A549 (cell line): ENCODE results near the gene CANT1. TPM values are rescaled to one million over a fixed set of nuclear protein-coding genes. Genes with fewer than 3 reads are reported as not detected.
A peak's percentile ranks its signal among the peaks of the same experiment; 100 is the strongest.

Source experiments
- ATAC-seq, 2 experiments: fragments of 200-7000 bp in 1 of 2; fragments of >200 bp in 1 of 2; cut with Nextera tagmentation in 1 of 2; cut with Tn5 transposase in 1 of 2; 3 replicates each; pipeline versions ENCODE4 v1.8.0 to v1.9.1; 2018 to 2020; ENCODE audit warnings: mild to moderate bottlenecking in 1 of 2, moderate library complexity in 1 of 2
- CTCF ChIA-PET: fragments of 300-600 bp; sonication (Branson Sonifier 250); formaldehyde crosslinking; extraction: SDS; loops from one replicate; lab custom pipeline; 2021; ENCODE audit warnings: antibody characterized with exemption, inconsistent platforms; lab: Yijun Ruan, JAX
- POLR2A ChIA-PET: fragments of 350-600 bp; formaldehyde crosslinking; extraction: SDS; loops from one replicate; lab custom pipeline; 2021; ENCODE audit warnings: antibody characterized with exemption, inconsistent platforms; lab: Yijun Ruan, JAX
- DNase-seq, 2 experiments: peaks; one replicate each; pipeline versions ENCODE4 v3.0.0 to v3.0.0-alpha.2; 2011 to 2016; ENCODE audit warnings: low read depth in 1 of 2, low spot score in 1 of 2
- FAIRE-seq: peaks from 2 replicates; lab custom pipeline; 2011; peaks lifted over from hg19 to GRCh38; lab: Jason Lieb, UNC
- H3K27ac ChIP-seq, 2 experiments: fragments of >200 bp; sonication (Bioruptor Twin); formaldehyde crosslinking; 3 replicates each; pipeline ENCODE4 v1.5.1; 2016 to 2017
- H3K4me1 ChIP-seq: fragments of >200 bp; sonication (Bioruptor Twin); formaldehyde crosslinking; 3 replicates; pipeline ENCODE4 v1.6.1; 2016
- H3K4me2 ChIP-seq: fragments of >200 bp; sonication (Bioruptor Twin); formaldehyde crosslinking; 3 replicates; pipeline ENCODE4 v1.6.1; 2016
- H3K4me3 ChIP-seq: fragments of >200 bp; sonication (Bioruptor Twin); formaldehyde crosslinking; 3 replicates; pipeline ENCODE4 v1.5.1; 2016
- H3K9me3 ChIP-seq: fragments of >200 bp; sonication (Bioruptor Twin); formaldehyde crosslinking; 3 replicates; pipeline ENCODE4 v1.6.1; 2016
- BHLHE40 ChIP-seq: IDR thresholded peaks from 2 replicates; pipeline ENCODE4 v1.6.1; 2012; ENCODE audit warnings: low read depth, low read length, inconsistent platforms
- CBX8 ChIP-seq: fragments of 200-600 bp; sonication (generic); IDR thresholded peaks from 2 replicates; pipeline ENCODE4 v1.6.1; 2016
- EP300 ChIP-seq, 2 experiments: fragments of >200 bp; sonication (Bioruptor Twin); formaldehyde crosslinking; IDR thresholded peaks; 2 replicates in 1 of 2; 3 replicates in 1 of 2; pipeline ENCODE4 v1.6.1; 2016 to 2017
- ESRRA ChIP-seq: fragments of 150-350 bp; IDR thresholded peaks from 2 replicates; pipeline ENCODE4 v1.6.1; 2014; ENCODE audit warnings: mild to moderate bottlenecking, low read length, borderline replicate concordance
- FOXS1 ChIP-seq: fragments of 250-450 bp; sonication (Bioruptor Pico); IDR thresholded peaks from 2 replicates; pipeline ENCODE4 v1.5.0; 2020; ENCODE audit warnings: mild to moderate bottlenecking, moderate library complexity
- GATA3 ChIP-seq: IDR thresholded peaks from 2 replicates; pipeline ENCODE4 v1.6.1; 2012; ENCODE audit warnings: borderline replicate concordance
- HDAC2 ChIP-seq: fragments of 200-600 bp; sonication (generic); IDR thresholded peaks from 2 replicates; pipeline ENCODE4 v1.6.1; 2016
- HOXB13 ChIP-seq: fragments of 250-450 bp; sonication (Bioruptor Pico); IDR thresholded peaks from 2 replicates; pipeline ENCODE4 v1.5.0; 2020; ENCODE audit warnings: low read depth, mild to moderate bottlenecking, moderate library complexity
- KDM5A ChIP-seq: fragments of 200-600 bp; sonication (generic); IDR thresholded peaks from 2 replicates; pipeline ENCODE4 v1.6.1; 2016; ENCODE audit warnings: antibody characterized with exemption, mild to moderate bottlenecking
- MAFK ChIP-seq: fragments of 450-650 bp; IDR thresholded peaks from 2 replicates; pipeline ENCODE4 v1.6.1; 2014; ENCODE audit not compliant: partially characterized antibody
- MAZ ChIP-seq: fragments of 150-350 bp; IDR thresholded peaks from 2 replicates; pipeline ENCODE4 v1.6.1; 2014; ENCODE audit warnings: antibody characterized with exemption, low read depth, low read length, borderline replicate concordance
- PHF8 ChIP-seq: fragments of 200-600 bp; sonication (generic); IDR thresholded peaks from 2 replicates; pipeline ENCODE4 v1.6.1; 2016; ENCODE audit warnings: low read depth, mild to moderate bottlenecking, antibody characterized with exemption, moderate library complexity, borderline replicate concordance
- POLR2A ChIP-seq: IDR thresholded peaks from 2 replicates; pipeline ENCODE4 v1.6.1; 2012; ENCODE audit warnings: mild to moderate bottlenecking, low read length
- POLR2AphosphoS2 ChIP-seq: conservative IDR thresholded peaks from 2 replicates; pipeline ENCODE4 v1.6.1; 2012; ENCODE audit warnings: low read length, improper control_type of control experiment, inconsistent platforms
- RAD21 ChIP-seq, 2 experiments: fragments of >200 bp in 1 of 2; sonication (Bioruptor Twin) in 1 of 2; formaldehyde crosslinking in 1 of 2; IDR thresholded peaks in 1 of 2; conservative IDR thresholded peaks in 1 of 2; 2 replicates in 1 of 2; 3 replicates in 1 of 2; pipeline ENCODE4 v1.6.1; 2012 to 2018; ENCODE audit warnings: inconsistent platforms in 1 of 2
- RFX5 ChIP-seq: fragments of 450-650 bp; IDR thresholded peaks from 2 replicates; pipeline ENCODE4 v1.7.1; 2014; ENCODE audit warnings: antibody characterized with exemption, mild to moderate bottlenecking, moderate library complexity
- SMC3 ChIP-seq: fragments of >200 bp; sonication (Bioruptor Twin); formaldehyde crosslinking; IDR thresholded peaks from 3 replicates; pipeline ENCODE4 v1.6.1; 2018; ENCODE audit warnings: inconsistent platforms
- TFCP2L1 ChIP-seq: fragments of 250-450 bp; sonication (Bioruptor Pico); IDR thresholded peaks from 2 replicates; pipeline ENCODE4 v1.5.0; 2021; ENCODE audit warnings: mild to moderate bottlenecking
- WGBS: methylation state at CpG from one replicate; pipeline ENCODE4 v1.1.6; 2017; ENCODE audit errors: missing lambda C conversion rate; 5-methylcytosine and 5-hydroxymethylcytosine counted together
- polyA plus RNA-seq, 4 experiments: library from polyadenylated mRNA; depleted of rRNA in 3 of 4; stranded (reverse); fragments of >200 nt; fragmentation: RNase III in 1 of 4; extraction: RNeasy Plus Mini Kit Qiagen cat#74134 plus additional on column Dnase treatment in 1 of 4; gene quantifications; 2 replicates in 3 of 4; 3 replicates in 1 of 4; pipeline ENCODE4 v1.2.3, GENCODE V29; 2011 to 2017
- TF ChIP-seq, protein P1 (sequence below): fragments of 250-450 bp; sonication (Bioruptor Pico); IDR thresholded peaks from 2 replicates; pipeline ENCODE4 v1.5.0; 2021; ENCODE audit warnings: mild to moderate bottlenecking, moderate library complexity, borderline replicate concordance
- TF ChIP-seq, protein P2 (sequence below): IDR thresholded peaks from 2 replicates; pipeline ENCODE4 v1.6.1; 2012
- TF ChIP-seq, protein P3 (sequence below): fragments of >200 bp; sonication (Bioruptor Twin); formaldehyde crosslinking; IDR thresholded peaks from 2 replicates; pipeline ENCODE4 v1.6.1; 2016
- TF ChIP-seq, protein P4 (sequence below): fragments of >200 bp; sonication (Bioruptor Twin); formaldehyde crosslinking; IDR thresholded peaks from 3 replicates; pipeline ENCODE4 v1.5.1; 2016

CANT1 gene
- polyA plus RNA-seq, 2 of the 4 experiments (the other 2 are of a cell fraction), result 65.5 to 67.6 TPM

DNA sequence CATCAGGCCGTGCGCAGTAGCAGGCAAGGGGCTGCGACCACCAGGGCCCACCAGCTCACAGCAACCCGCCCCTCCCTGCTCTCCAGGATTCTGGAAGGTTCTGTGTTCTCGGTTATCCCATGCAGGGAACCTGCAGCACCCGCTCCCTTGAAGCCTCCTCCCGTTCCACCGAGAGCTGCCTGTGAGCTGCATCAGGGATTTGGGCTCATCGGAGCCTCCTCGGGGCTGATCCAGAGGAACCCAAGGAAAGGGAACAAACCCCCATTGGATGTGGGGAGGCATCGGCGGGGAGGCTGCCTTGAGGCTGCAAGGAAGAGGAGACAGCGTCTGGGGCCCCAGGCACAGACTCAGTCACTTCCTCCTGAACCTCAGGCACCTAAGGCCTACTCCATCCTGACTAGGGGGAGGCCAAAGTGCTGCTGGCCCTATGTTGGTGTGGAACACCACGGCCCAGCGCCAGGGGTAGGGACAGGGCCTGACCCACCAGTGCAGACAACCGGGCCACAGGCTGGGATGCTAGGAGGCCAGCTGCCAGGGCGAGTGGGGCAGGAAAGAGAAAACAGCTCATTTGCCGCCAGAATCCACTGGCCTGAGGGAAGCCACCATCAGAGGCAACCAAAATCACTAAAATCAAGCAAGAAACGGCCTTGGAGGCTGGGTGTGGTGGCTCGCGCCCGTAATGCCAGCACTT, 15.4 kb downstream of the CANT1 start:
- FAIRE-seq (no peak), DNase-seq (no peak), ATAC-seq (peak in 1 of 2 experiments; percentile 6; a peak in 2 of 6 replicates)
- TF ChIP-seq PHF8 (no peak), MAFK (no peak), SMC3 (no peak), KDM5A (no peak), POLR2A (no peak), GATA3 (no peak), HOXB13 (CRISPR knock-in tag) (no peak), RFX5 (no peak), CBX8 (no peak), TFCP2L1 (CRISPR knock-in tag) (no peak), ESRRA (no peak), POLR2AphosphoS2 (no peak), HDAC2 (no peak), EP300 (IDR thresholded peaks at IDR 0.05) (no peak)
- TF ChIP-seq, protein P1, sequence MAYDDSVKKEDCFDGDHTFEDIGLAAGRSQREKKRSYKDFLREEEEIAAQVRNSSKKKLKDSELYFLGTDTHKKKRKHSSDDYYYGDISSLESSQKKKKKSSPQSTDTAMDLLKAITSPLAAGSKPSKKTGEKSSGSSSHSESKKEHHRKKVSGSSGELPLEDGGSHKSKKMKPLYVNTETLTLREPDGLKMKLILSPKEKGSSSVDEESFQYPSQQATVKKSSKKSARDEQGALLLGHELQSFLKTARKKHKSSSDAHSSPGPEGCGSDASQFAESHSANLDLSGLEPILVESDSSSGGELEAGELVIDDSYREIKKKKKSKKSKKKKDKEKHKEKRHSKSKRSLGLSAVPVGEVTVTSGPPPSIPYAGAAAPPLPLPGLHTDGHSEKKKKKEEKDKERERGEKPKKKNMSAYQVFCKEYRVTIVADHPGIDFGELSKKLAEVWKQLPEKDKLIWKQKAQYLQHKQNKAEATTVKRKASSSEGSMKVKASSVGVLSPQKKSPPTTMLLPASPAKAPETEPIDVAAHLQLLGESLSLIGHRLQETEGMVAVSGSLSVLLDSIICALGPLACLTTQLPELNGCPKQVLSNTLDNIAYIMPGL, result no peak
- TF ChIP-seq, protein P2, sequence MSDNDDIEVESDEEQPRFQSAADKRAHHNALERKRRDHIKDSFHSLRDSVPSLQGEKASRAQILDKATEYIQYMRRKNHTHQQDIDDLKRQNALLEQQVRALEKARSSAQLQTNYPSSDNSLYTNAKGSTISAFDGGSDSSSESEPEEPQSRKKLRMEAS, result no peak
- TF ChIP-seq, protein P3, sequence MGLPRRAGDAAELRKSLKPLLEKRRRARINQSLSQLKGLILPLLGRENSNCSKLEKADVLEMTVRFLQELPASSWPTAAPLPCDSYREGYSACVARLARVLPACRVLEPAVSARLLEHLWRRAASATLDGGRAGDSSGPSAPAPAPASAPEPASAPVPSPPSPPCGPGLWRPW, result no peak
- no peaks in the 10 kb centered on the region for H3K9me3 ChIP-seq
- no peak overlapping the region for H3K4me2 ChIP-seq
- H3K4me1 ChIP-seq, result no peaks in the 10 kb centered on the region; the same call in 2 of the 3 replicates
- H3K4me3 ChIP-seq, result no peak overlapping the region
- CTCF ChIA-PET, result interaction anchor here (0.7 to 8.6 kb wide), 35 partner anchors 10 to 394 kb away, joined by 3 to 63 read pairs (median 5); partner anchors contain the start of genes CANT1 and LGALS3BP
- no peak overlapping the region for H3K27ac ChIP-seq
- POLR2A ChIA-PET, result no interaction called here
- 92% methylated on average over 22 of the region's 22 CpGs for WGBS

DNA sequence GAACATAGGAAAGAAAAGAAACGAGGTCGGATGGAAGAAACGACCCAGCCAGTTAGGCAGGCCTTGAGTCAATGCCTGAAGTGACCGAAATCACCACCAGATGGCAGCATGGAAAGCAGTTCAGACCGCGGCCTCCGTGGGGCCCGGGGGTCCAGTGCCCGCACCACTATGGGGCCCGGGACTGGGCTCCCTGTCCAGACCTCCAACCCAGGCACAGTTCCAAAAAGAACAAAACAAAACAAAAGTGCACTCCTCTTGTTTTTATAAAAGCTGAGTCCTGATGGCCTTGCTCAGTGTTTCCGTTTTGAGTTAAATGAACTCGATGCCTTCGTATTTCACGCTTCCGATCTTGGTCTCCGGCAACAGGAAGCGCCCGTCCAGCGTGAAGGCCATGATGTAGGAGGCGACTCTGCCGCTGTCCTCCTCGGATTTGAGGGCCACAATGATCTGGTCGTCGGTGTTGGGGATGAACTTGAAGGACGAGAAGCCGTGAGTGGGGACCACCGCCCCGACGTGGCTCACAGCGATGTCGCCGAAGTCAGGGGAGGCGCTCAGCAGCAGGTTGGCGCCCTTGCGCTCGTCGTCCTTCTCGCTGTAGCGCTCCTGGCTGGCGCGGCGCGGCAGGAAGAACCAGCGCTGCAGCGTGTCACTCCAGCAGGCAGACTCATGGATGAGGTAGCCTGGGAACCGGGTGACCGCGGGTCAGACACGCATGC, 16.2 kb downstream of the CANT1 start:
- Histone ChIP-seq H3K4me2 (no peak overlapping the region), H3K9me3 (no peaks in the 10 kb centered on the region), H3K4me1 (no peaks in the 10 kb centered on the region; the same call in 2 of the 3 replicates), H3K4me3 (no peak overlapping the region), H3K27ac (no peak overlapping the region)
- CTCF ChIA-PET, result interaction anchor here (0.7 to 8.6 kb wide), 37 partner anchors 11 to 399 kb away, joined by 3 to 63 read pairs (median 5); partner anchors contain the start of genes CANT1 and LGALS3BP
- peak; percentile 64 to 87; a peak in 4 of 6 replicates for ATAC-seq
- TF ChIP-seq MAZ, result no peak
- TF ChIP-seq RAD21 (conservative IDR thresholded peaks at IDR 0.05 in 1 of 2, IDR thresholded peaks at IDR 0.05 in 1 of 2), result peak; percentile 49 to 54
- peak; percentile 68 for TF ChIP-seq SMC3
- TF ChIP-seq MAFK, result no peak
- no peak for TF ChIP-seq BHLHE40
- TF ChIP-seq, protein P4, sequence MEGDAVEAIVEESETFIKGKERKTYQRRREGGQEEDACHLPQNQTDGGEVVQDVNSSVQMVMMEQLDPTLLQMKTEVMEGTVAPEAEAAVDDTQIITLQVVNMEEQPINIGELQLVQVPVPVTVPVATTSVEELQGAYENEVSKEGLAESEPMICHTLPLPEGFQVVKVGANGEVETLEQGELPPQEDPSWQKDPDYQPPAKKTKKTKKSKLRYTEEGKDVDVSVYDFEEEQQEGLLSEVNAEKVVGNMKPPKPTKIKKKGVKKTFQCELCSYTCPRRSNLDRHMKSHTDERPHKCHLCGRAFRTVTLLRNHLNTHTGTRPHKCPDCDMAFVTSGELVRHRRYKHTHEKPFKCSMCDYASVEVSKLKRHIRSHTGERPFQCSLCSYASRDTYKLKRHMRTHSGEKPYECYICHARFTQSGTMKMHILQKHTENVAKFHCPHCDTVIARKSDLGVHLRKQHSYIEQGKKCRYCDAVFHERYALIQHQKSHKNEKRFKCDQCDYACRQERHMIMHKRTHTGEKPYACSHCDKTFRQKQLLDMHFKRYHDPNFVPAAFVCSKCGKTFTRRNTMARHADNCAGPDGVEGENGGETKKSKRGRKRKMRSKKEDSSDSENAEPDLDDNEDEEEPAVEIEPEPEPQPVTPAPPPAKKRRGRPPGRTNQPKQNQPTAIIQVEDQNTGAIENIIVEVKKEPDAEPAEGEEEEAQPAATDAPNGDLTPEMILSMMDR, result peak; percentile 89
- no peak for TF ChIP-seq FOXS1 (CRISPR knock-in tag)
- peak; percentile 69 to 78 for DNase-seq
- 71% methylated on average over 49 of the region's 49 CpGs for WGBS
- FAIRE-seq, result no peak
- POLR2A ChIA-PET, result no interaction called here
